ENCODE data around the gene SPATA12. TPM values are rescaled to one million over a fixed set of nuclear protein-coding genes. Genes with fewer than 3 reads are reported as not detected.
A peak's percentile ranks its signal among the peaks of the same experiment; 100 is the strongest.

The SPATA12 gene
- total RNA-seq, 1 experiment from 2014 or later: 0.47 TPM

- no peak for DNase-seq
- Histone ChIP-seq H3K27ac (ENCODE audit: low read length) (no peak overlapping the region), H4K20me1 (ENCODE audit: low read length) (no peaks in the 10 kb centered on the region), H3K9ac (ENCODE audit: low read length) (no peak overlapping the region), H3K4me3 (ENCODE audit: low read length) (no peak overlapping the region), H3F3A (ENCODE audit: low read length, unreplicated experiment) (no peaks in the 10 kb centered on the region), H3K79me2 (ENCODE audit: low read length) (peaks cover 10% of the 10 kb centered on the region), H3K4me2 (ENCODE audit: low read length) (no peak overlapping the region), H3K9me2 (replicated peaks; ENCODE audit: low read length) (no peaks in the 10 kb centered on the region), H3K36me3 (ENCODE audit: low read depth, low read length) (no peaks in the 10 kb centered on the region; the same call in none of the 2 replicates), H3K4me1 (ENCODE audit: insufficient read depth, low read length) (peaks cover 3% of the 10 kb centered on the region; the same call in 1 of the 2 replicates), H3K9me3 (ENCODE audit: low read length) (no peaks in the 10 kb centered on the region), H3K27me3 (ENCODE audit: low read length) (no peaks in the 10 kb centered on the region), H2AFZ (ENCODE audit: low read length) (no peak overlapping the region)
- BruUV-seq (replicated peaks): no TSS peak
- POLR2A ChIA-PET (ENCODE audit: unreplicated experiment): no interaction called here
- intact Hi-C loops (cut with micrococcal nuclease): no loop called here
- CTCF ChIA-PET: no interaction called here
- TF ChIP-seq EZH2phosphoT487 (IDR thresholded peaks at IDR 0.05; ENCODE audit: borderline replicate concordance, low read length): no peak
- TF ChIP-seq, protein P1, sequence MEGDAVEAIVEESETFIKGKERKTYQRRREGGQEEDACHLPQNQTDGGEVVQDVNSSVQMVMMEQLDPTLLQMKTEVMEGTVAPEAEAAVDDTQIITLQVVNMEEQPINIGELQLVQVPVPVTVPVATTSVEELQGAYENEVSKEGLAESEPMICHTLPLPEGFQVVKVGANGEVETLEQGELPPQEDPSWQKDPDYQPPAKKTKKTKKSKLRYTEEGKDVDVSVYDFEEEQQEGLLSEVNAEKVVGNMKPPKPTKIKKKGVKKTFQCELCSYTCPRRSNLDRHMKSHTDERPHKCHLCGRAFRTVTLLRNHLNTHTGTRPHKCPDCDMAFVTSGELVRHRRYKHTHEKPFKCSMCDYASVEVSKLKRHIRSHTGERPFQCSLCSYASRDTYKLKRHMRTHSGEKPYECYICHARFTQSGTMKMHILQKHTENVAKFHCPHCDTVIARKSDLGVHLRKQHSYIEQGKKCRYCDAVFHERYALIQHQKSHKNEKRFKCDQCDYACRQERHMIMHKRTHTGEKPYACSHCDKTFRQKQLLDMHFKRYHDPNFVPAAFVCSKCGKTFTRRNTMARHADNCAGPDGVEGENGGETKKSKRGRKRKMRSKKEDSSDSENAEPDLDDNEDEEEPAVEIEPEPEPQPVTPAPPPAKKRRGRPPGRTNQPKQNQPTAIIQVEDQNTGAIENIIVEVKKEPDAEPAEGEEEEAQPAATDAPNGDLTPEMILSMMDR (conservative IDR thresholded peaks at IDR 0.05; ENCODE audit: low read depth, low read length): no peak
- no peak for TF ChIP-seq EZH2 (IDR thresholded peaks at IDR 0.05; ENCODE audit: low read length, unreplicated experiment)
- ATAC-seq: no peak
Measured at GRCh38 chr3:57074135-57074534, 13.7 kb downstream of the SPATA12 start.

GRCh38 chr3:57076422-57076951, 16.0 kb downstream of the SPATA12 start:
- Histone ChIP-seq H3K9me2 (replicated peaks; ENCODE audit: low read length) (no peaks in the 10 kb centered on the region), H3K9me3 (ENCODE audit: low read length) (no peaks in the 10 kb centered on the region), H3K4me2 (ENCODE audit: low read length) (no peak overlapping the region), H3K27me3 (ENCODE audit: low read length) (no peaks in the 10 kb centered on the region), H3K4me3 (ENCODE audit: low read length) (no peak overlapping the region), H3K4me1 (ENCODE audit: insufficient read depth, low read length) (peaks cover 6% of the 10 kb centered on the region), H3K9ac (ENCODE audit: low read length) (no peak overlapping the region), H2AFZ (ENCODE audit: low read length) (no peak overlapping the region), H3K27ac (ENCODE audit: low read length) (no peak overlapping the region), H3K36me3 (ENCODE audit: low read depth, low read length) (no peaks in the 10 kb centered on the region; the same call in none of the 2 replicates), H3K79me2 (ENCODE audit: low read length) (peaks cover 10% of the 10 kb centered on the region), H3F3A (ENCODE audit: low read length, unreplicated experiment) (no peaks in the 10 kb centered on the region), H4K20me1 (ENCODE audit: low read length) (no peaks in the 10 kb centered on the region)
- DNase-seq (no peak), ATAC-seq (no peak)
- intact Hi-C loops (cut with micrococcal nuclease): no loop called here
- TF ChIP-seq, protein P1 (conservative IDR thresholded peaks at IDR 0.05; ENCODE audit: low read depth, low read length): no peak
- TF ChIP-seq EZH2phosphoT487 (IDR thresholded peaks at IDR 0.05; ENCODE audit: borderline replicate concordance, low read length) (no peak), EZH2 (IDR thresholded peaks at IDR 0.05; ENCODE audit: low read length, unreplicated experiment) (no peak)
- BruUV-seq (replicated peaks): no TSS peak
- CTCF ChIA-PET: no interaction called here
- POLR2A ChIA-PET (ENCODE audit: unreplicated experiment): interaction anchor here (0.7 kb wide), 1 partner anchor 577 kb away, joined by 3 read pairs; no protein-coding TSS in a partner anchor

DNA sequence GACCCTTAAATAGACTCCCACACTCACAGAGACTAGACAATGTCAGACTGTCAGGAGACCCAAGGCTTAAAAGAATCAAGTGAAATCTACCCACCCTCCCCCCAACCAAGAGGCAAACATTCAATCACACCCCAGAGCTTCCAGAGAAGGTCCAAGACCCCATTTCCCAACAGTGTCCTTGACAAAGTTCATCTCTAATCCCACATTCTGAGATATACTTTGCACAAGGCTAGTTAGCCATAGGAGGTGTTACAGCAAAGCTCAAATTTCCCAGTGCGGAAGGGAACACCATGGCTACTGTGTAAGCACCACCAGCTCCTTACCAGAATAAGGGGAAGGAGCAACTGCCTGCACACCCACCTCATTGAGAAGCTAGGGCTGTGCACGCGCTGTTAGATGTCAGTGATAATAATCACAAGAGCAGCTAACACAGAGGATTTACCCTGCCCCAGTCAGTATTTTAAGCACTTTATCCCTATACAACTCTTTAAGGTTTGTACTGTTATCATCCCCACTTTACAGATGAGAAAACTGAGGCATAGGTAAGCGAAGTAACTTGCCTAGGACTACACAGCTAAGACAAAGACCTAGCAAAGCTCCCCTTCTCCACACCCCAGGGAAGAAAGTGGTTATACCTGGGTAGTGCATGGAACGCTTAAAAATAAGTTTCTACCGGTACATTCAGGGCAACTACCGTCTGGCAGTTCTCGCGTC, 17.3 kb downstream of the SPATA12 start:
- BruUV-seq (replicated peaks): TSS peak; percentile 26
- Histone ChIP-seq H3K9me2 (replicated peaks; ENCODE audit: low read length) (no peaks in the 10 kb centered on the region), H3K79me2 (ENCODE audit: low read length) (peaks cover 10% of the 10 kb centered on the region), H3K9ac (ENCODE audit: low read length) (peak overlapping the region; percentile 78; the same call in 1 of the 2 replicates), H3K4me1 (ENCODE audit: insufficient read depth, low read length) (peaks cover 6% of the 10 kb centered on the region), H2AFZ (ENCODE audit: low read length) (peak overlapping the region; percentile 98), H3K36me3 (ENCODE audit: low read depth, low read length) (no peaks in the 10 kb centered on the region; the same call in none of the 2 replicates), H3K27me3 (ENCODE audit: low read length) (no peaks in the 10 kb centered on the region), H3K27ac (ENCODE audit: low read length) (no peak overlapping the region), H3K9me3 (ENCODE audit: low read length) (no peaks in the 10 kb centered on the region), H3K4me3 (ENCODE audit: low read length) (peak overlapping the region; percentile 99), H3F3A (ENCODE audit: low read length, unreplicated experiment) (no peaks in the 10 kb centered on the region), H3K4me2 (ENCODE audit: low read length) (peak overlapping the region; percentile 96), H4K20me1 (ENCODE audit: low read length) (no peaks in the 10 kb centered on the region)
- intact Hi-C loops (cut with micrococcal nuclease): loop anchor here (1.0 to 2.0 kb wide), 3 partner anchors 17 to 79 kb away; partner anchors contain the start of gene SPATA12
- ATAC-seq: no peak
- no peak for DNase-seq
- ChIA-PET POLR2A (ENCODE audit: unreplicated experiment) (no interaction called here), CTCF (interaction anchor here (0.6 to 0.7 kb wide), 2 partner anchors 81 to 85 kb away, joined by 3 read pairs; no protein-coding TSS in a partner anchor)
- TF ChIP-seq, protein P1 (conservative IDR thresholded peaks at IDR 0.05; ENCODE audit: low read depth, low read length): no peak
- TF ChIP-seq EZH2phosphoT487 (IDR thresholded peaks at IDR 0.05; ENCODE audit: borderline replicate concordance, low read length): no peak
- no peak for TF ChIP-seq EZH2 (IDR thresholded peaks at IDR 0.05; ENCODE audit: low read length, unreplicated experiment)
